NCI-H146 (cell line): ENCODE measurements around the gene CYP21A2.
"Not testable (repeated sequence)": the region's sequence is repeated elsewhere in the genome, so short reads cannot be mapped to it uniquely, and the experiment has no call there.

Experiments
- DNase-seq: peaks from one replicate; lab custom pipeline; 2025; lab: John Stamatoyannopoulos, UW

Gene CYP21A2

GRCh38 chr6:32055756-32056155 lies 17.5 kb downstream of the CYP21A2 start:
- DNase-seq, result not testable (repeated sequence)

- DNase-seq, result no peak
Measured at GRCh38 chr6:32056254-32056653, 18.0 kb downstream of the CYP21A2 start.

- no peak for DNase-seq
Measured at GRCh38 chr6:32057966-32058365, 19.8 kb downstream of the CYP21A2 start.

GRCh38 chr6:32058511-32058963 lies 20.3 kb downstream of the CYP21A2 start:
- DNase-seq, result no peak

GRCh38 chr6:32060966-32061655 lies 22.9 kb downstream of the CYP21A2 start:
- no peak for DNase-seq

GRCh38 chr6:32064706-32065105 lies 26.5 kb downstream of the CYP21A2 start:
- no peak for DNase-seq

- DNase-seq, result not testable (repeated sequence)
Measured at GRCh38 chr6:32067521-32067920, 29.3 kb downstream of the CYP21A2 start.

GRCh38 chr6:32068315-32068714 lies 30.1 kb downstream of the CYP21A2 start:
- DNase-seq, result not testable (repeated sequence)

- no peak for DNase-seq
Measured at GRCh38 chr6:32068867-32069266, 30.7 kb downstream of the CYP21A2 start.

GRCh38 chr6:32069460-32069859 lies 31.2 kb downstream of the CYP21A2 start:
- no peak for DNase-seq

GRCh38 chr6:32069878-32070515 lies 31.8 kb downstream of the CYP21A2 start:
- DNase-seq, result no peak

GRCh38 chr6:32070814-32071543 lies 32.8 kb downstream of the CYP21A2 start:
- no peak for DNase-seq

- no peak for DNase-seq
Measured at GRCh38 chr6:32073101-32073500, 34.9 kb downstream of the CYP21A2 start.

GRCh38 chr6:32073613-32074012 lies 35.4 kb downstream of the CYP21A2 start:
- no peak for DNase-seq

GRCh38 chr6:32074996-32075532 lies 36.8 kb downstream of the CYP21A2 start:
- no peak for DNase-seq

GRCh38 chr6:32075781-32076180 lies 37.6 kb downstream of the CYP21A2 start:
- no peak for DNase-seq

GRCh38 chr6:32076321-32076809 lies 38.1 kb downstream of the CYP21A2 start:
- no peak for DNase-seq

- DNase-seq, result no peak
Measured at GRCh38 chr6:32079566-32080290, 41.5 kb downstream of the CYP21A2 start.

GRCh38 chr6:32081168-32081990 lies 43.2 kb downstream of the CYP21A2 start:
- no peak for DNase-seq

GRCh38 chr6:32082478-32082877 lies 44.3 kb downstream of the CYP21A2 start:
- DNase-seq, result no peak

GRCh38 chr6:32082935-32083334 lies 44.7 kb downstream of the CYP21A2 start:
- DNase-seq, result no peak
